ENCODE measurements around the gene COL18A1.

COL18A1 gene

DNA sequence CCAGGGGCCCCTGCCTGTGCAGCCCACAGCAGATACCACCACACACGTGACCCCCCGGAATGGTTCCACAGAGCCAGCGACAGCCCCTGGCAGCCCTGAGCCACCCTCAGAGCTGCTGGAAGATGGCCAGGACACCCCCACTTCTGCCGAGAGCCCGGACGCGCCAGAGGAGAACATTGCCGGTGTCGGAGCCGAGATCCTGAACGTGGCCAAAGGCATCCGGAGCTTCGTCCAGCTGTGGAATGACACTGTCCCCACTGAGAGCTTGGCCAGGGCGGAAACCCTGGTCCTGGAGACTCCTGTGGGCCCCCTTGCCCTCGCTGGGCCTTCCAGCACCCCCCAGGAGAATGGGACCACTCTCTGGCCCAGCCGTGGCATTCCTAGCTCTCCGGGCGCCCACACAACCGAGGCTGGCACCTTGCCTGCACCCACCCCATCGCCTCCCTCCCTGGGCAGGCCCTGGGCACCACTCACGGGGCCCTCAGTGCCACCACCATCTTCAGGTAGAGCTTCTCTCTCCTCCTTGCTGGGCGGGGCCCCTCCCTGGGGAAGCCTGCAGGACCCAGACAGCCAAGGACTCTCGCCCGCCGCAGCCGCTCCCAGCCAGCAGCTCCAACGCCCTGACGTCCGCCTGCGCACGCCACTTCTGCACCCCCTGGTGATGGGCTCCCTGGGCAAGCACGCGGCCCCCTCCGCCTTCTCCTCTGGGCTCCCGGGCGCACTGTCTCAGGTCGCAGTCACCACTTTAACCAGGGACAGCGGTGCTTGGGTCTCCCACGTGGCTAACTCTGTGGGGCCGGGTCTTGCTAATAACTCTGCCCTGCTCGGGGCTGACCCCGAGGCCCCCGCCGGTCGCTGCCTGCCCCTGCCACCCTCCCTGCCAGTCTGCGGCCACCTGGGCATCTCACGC is 51.0 kb downstream of the COL18A1 start:
- H3K36me3 ChIP-seq (replicated peaks in 1 of 2; ENCODE audit: control insufficient read depth in 2 of 2, insufficient read depth in 2 of 2, low read length in 2 of 2): peaks cover 0 to 4% of the 10 kb centered on the region in 2 donors

DNA sequence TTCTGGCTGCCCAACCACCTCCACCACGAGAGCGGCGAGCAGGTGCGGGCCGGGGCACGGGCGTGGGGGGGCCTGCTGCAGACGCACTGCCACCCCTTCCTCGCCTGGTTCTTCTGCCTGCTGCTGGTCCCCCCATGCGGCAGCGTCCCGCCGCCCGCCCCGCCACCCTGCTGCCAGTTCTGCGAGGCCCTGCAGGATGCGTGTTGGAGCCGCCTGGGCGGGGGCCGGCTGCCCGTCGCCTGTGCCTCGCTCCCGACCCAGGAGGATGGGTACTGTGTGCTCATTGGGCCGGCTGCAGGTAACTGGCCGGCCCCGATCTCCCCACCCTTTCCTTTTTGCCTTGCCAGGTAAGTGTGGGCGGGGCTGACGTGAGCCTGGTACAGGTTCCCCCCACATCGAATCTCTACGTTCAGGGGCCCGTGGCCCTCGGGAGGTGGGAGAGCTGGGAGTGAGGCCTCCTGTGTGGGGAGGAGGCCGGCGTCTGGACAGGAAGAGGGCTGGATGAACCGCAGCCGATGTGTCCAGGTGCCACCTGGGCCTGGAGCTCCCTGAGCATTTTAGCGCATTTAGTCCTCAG is 51.7 kb downstream of the COL18A1 start:
- H3K4ac ChIP-seq (ENCODE audit: low read length): no peak overlapping the region
- H4K91ac ChIP-seq (ENCODE audit: low read depth, low read length, poor library complexity): peak overlapping the region; percentile 56
- peaks cover 0 to 9% of the 10 kb centered on the region in 2 donors for H3K4me1 ChIP-seq (ENCODE audit: control insufficient read depth in 2 of 2, insufficient read depth in 1 of 2, low read depth in 1 of 2, low read length in 2 of 2)
- H3K23ac ChIP-seq (ENCODE audit: low read depth, low read length, poor library complexity): peak overlapping the region; percentile 56
- WGBS, 2 donors (ENCODE audit: extremely low coverage in 2 of 2, insufficient read length in 2 of 2, insufficient replicate concordance in 1 of 2): no CpG with 5 or more reads among the region's 38 CpGs
- H4K8ac ChIP-seq (ENCODE audit: low read depth, low read length): no peak overlapping the region
- peak overlapping the region; percentile 25 for H2AK5ac ChIP-seq (ENCODE audit: low read depth, low read length)
- peak overlapping the region; percentile 19 for H2BK5ac ChIP-seq (ENCODE audit: low read length)
- no peak overlapping the region for H2BK120ac ChIP-seq (ENCODE audit: low read depth, low read length)
- no peak overlapping the region for H2AFZ ChIP-seq (ENCODE audit: low read length)
- H2BK15ac ChIP-seq (ENCODE audit: low read length): no peak overlapping the region
- no peak for DNase-seq (ENCODE audit: low spot score)
- peak overlapping the region; percentile 21 for H3K18ac ChIP-seq (ENCODE audit: low read length)
- H3K27me3 ChIP-seq (ENCODE audit: control insufficient read depth in 3 of 3, insufficient read depth in 3 of 3, low read depth in 1 of 3, low read length in 3 of 3): peaks cover 0 to 13% (median 0%) of the 10 kb centered on the region in 3 experiments
- H3K14ac ChIP-seq (ENCODE audit: low read length): no peak overlapping the region
- no peak overlapping the region for H3K27ac ChIP-seq (replicated peaks; ENCODE audit: low read length)
- no peak overlapping the region for H3K4me2 ChIP-seq (ENCODE audit: insufficient read depth, low read length, poor library complexity, severe bottlenecking)
- no peak overlapping the region for H3K4me3 ChIP-seq (ENCODE audit: low read length in 2 of 2)
- H3K9me3 ChIP-seq (replicated peaks in 1 of 2; ENCODE audit: control insufficient read depth in 2 of 2, insufficient read depth in 1 of 2, low read depth in 1 of 2, low read length in 2 of 2): peaks cover 11 to 21% of the 10 kb centered on the region in 2 donors
- H3K9ac ChIP-seq (ENCODE audit: low read depth, low read length, poor library complexity): no peak overlapping the region
- peaks cover 0 to 4% of the 10 kb centered on the region in 2 donors for H3K36me3 ChIP-seq (replicated peaks in 1 of 2; ENCODE audit: control insufficient read depth in 2 of 2, insufficient read depth in 2 of 2, low read length in 2 of 2)
- H2BK12ac ChIP-seq (ENCODE audit: low read length): no peak overlapping the region
- H3K79me1 ChIP-seq (ENCODE audit: low read depth, low read length): peaks cover 17% of the 10 kb centered on the region

More for the DNA sequence above, 51.0 kb downstream of the COL18A1 start:
- Histone ChIP-seq H4K91ac (ENCODE audit: low read depth, low read length, poor library complexity) (no peak overlapping the region), H2BK12ac (ENCODE audit: low read length) (no peak overlapping the region), H3K23ac (ENCODE audit: low read depth, low read length, poor library complexity) (peak overlapping the region; percentile 21), H3K4me2 (ENCODE audit: insufficient read depth, low read length, poor library complexity, severe bottlenecking) (no peak overlapping the region), H3K18ac (ENCODE audit: low read length) (peak overlapping the region; percentile 54), H3K4ac (ENCODE audit: low read length) (no peak overlapping the region), H2AFZ (ENCODE audit: low read length) (no peak overlapping the region), H2BK5ac (ENCODE audit: low read length) (no peak overlapping the region), H2BK15ac (ENCODE audit: low read length) (no peak overlapping the region), H3K9me3 (replicated peaks in 1 of 2; ENCODE audit: control insufficient read depth in 2 of 2, insufficient read depth in 1 of 2, low read depth in 1 of 2, low read length in 2 of 2) (peaks cover 4 to 14% of the 10 kb centered on the region in 2 donors), H2BK120ac (ENCODE audit: low read depth, low read length) (no peak overlapping the region), H3K14ac (ENCODE audit: low read length) (peak overlapping the region; percentile 21), H3K27me3 (ENCODE audit: control insufficient read depth in 3 of 3, insufficient read depth in 3 of 3, low read depth in 1 of 3, low read length in 3 of 3) (peaks cover 0 to 10% (median 0%) of the 10 kb centered on the region in 3 experiments), H3K27ac (replicated peaks; ENCODE audit: low read length) (no peak overlapping the region), H2AK5ac (ENCODE audit: low read depth, low read length) (no peak overlapping the region), H3K4me3 (ENCODE audit: low read length in 2 of 2) (no peak overlapping the region), H3K9ac (ENCODE audit: low read depth, low read length, poor library complexity) (peak overlapping the region; percentile 13), H4K8ac (ENCODE audit: low read depth, low read length) (no peak overlapping the region), H3K4me1 (ENCODE audit: control insufficient read depth in 2 of 2, insufficient read depth in 1 of 2, low read depth in 1 of 2, low read length in 2 of 2) (peaks cover 0 to 9% of the 10 kb centered on the region in 2 donors), H3K79me1 (ENCODE audit: low read depth, low read length) (peaks cover 14% of the 10 kb centered on the region)
- no CpG with 5 or more reads among the region's 47 CpGs for WGBS, 2 donors (ENCODE audit: extremely low coverage in 2 of 2, insufficient read length in 2 of 2, insufficient replicate concordance in 1 of 2)
- no peak for DNase-seq (ENCODE audit: low spot score)

DNA sequence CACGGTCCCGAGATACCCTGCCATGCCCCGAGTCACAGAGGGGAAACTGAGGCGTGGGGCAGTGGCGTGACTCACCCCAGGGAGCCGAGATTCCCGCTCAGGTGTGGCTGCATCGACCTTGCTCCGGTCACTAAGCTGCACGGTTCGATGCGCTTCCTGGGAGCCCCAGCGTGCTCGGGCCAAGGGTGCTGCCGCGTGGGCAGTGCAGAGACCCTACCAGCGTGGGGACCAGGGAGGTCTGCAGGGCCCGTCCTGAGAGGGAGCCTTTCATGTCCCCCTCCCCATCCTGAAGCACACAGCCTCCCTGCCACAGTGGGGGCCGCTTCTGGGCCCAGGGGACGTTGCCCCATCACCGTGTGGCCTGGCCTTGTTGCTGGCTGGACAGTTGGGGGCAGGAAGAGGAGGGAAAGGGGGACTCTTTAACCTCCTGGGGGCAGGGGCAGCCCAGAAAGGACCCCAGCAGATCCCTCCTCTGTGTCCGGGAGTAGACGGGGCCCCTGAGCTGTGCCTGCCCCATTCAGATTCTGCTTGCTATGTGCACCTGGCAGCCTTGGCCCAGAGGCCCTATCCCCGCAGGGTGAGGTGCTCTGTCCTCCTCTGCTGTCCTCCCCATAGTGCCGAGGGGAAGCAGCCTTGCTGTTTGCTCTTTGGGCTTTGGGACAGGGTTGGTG is 52.3 kb downstream of the COL18A1 start:
- H4K8ac ChIP-seq (ENCODE audit: low read depth, low read length): peak overlapping the region; percentile 19
- H2AK5ac ChIP-seq (ENCODE audit: low read depth, low read length): peak overlapping the region; percentile 25
- no peak overlapping the region for H2AFZ ChIP-seq (ENCODE audit: low read length)
- H2BK120ac ChIP-seq (ENCODE audit: low read depth, low read length): no peak overlapping the region
- no peak overlapping the region for H3K4me3 ChIP-seq (ENCODE audit: low read length in 2 of 2)
- H3K4me2 ChIP-seq (ENCODE audit: insufficient read depth, low read length, poor library complexity, severe bottlenecking): no peak overlapping the region
- peak overlapping the region; percentile 24 for H3K9ac ChIP-seq (ENCODE audit: low read depth, low read length, poor library complexity)
- H2BK5ac ChIP-seq (ENCODE audit: low read length): peak overlapping the region; percentile 19
- H3K4ac ChIP-seq (ENCODE audit: low read length): no peak overlapping the region
- no CpG with 5 or more reads among the region's 25 CpGs for WGBS, 2 donors (ENCODE audit: extremely low coverage in 2 of 2, insufficient read length in 2 of 2, insufficient replicate concordance in 1 of 2)
- H4K91ac ChIP-seq (ENCODE audit: low read depth, low read length, poor library complexity): peak overlapping the region; percentile 56
- no peak overlapping the region for H2BK12ac ChIP-seq (ENCODE audit: low read length)
- peaks cover 0 to 4% of the 10 kb centered on the region in 2 donors for H3K36me3 ChIP-seq (replicated peaks in 1 of 2; ENCODE audit: control insufficient read depth in 2 of 2, insufficient read depth in 2 of 2, low read length in 2 of 2)
- H3K18ac ChIP-seq (ENCODE audit: low read length): peak overlapping the region; percentile 65
- H3K4me1 ChIP-seq (ENCODE audit: control insufficient read depth in 2 of 2, insufficient read depth in 1 of 2, low read depth in 1 of 2, low read length in 2 of 2): peaks cover 0 to 9% of the 10 kb centered on the region in 2 donors
- H3K9me3 ChIP-seq (replicated peaks in 1 of 2; ENCODE audit: control insufficient read depth in 2 of 2, insufficient read depth in 1 of 2, low read depth in 1 of 2, low read length in 2 of 2): peaks cover 17 to 21% of the 10 kb centered on the region in 2 donors
- DNase-seq (ENCODE audit: low spot score): no peak
- H3K27me3 ChIP-seq (ENCODE audit: control insufficient read depth in 3 of 3, insufficient read depth in 3 of 3, low read depth in 1 of 3, low read length in 3 of 3): peaks cover 0 to 16% (median 0%) of the 10 kb centered on the region in 3 experiments
- H3K23ac ChIP-seq (ENCODE audit: low read depth, low read length, poor library complexity): peak overlapping the region; percentile 56
- H2BK15ac ChIP-seq (ENCODE audit: low read length): no peak overlapping the region
- peaks cover 15% of the 10 kb centered on the region for H3K79me1 ChIP-seq (ENCODE audit: low read depth, low read length)
- H3K27ac ChIP-seq (replicated peaks; ENCODE audit: low read length): no peak overlapping the region
- H3K14ac ChIP-seq (ENCODE audit: low read length): peak overlapping the region; percentile 47
